Keratinocyte (primary cell): ENCODE results near the gene SAFB.

Source experiments
- CTCF ChIP-seq, 3 experiments: IDR thresholded peaks in 1 of 3; conservative IDR thresholded peaks in 1 of 3; optimal IDR thresholded peaks in 1 of 3; 2 replicates in 2 of 3; 3 replicates in 1 of 3; pipeline versions ENCODE3 to v1.5.1; 2011; ENCODE audit warnings: low read length in 3 of 3, mild to moderate bottlenecking in 3 of 3, moderate library complexity in 2 of 3, control low read depth in 1 of 3, inconsistent platforms in 1 of 3; ENCODE audit not compliant: insufficient read depth in 2 of 3; ENCODE audit errors: extremely low read depth in 1 of 3
- EZH2 ChIP-seq: IDR thresholded peaks from one replicate; pipeline ENCODE4 v1.6.1; 2012; ENCODE audit warnings: inconsistent platforms, mild to moderate bottlenecking, low read length, moderate library complexity

GRCh38 chr19:5684694-5685430, 62.0 kb downstream of the SAFB start:
- TF ChIP-seq CTCF (optimal IDR thresholded peaks at IDR 0.05 in 1 of 3, IDR thresholded peaks at IDR 0.05 in 1 of 3, conservative IDR thresholded peaks at IDR 0.05 in 1 of 3; ENCODE audit: extremely low read depth in 1 of 3, insufficient read depth in 2 of 3, low read length in 3 of 3) (no peak), EZH2 (no peak)
